H4 (cell line): ENCODE measurements around the gene SMAD3. TPM values are rescaled to one million over a fixed set of nuclear protein-coding genes. Genes with fewer than 3 reads are reported as not detected.
A peak's percentile ranks its signal among the peaks of the same experiment; 100 is the strongest.

Source experiments
- DNase-seq: peaks from one replicate; pipeline ENCODE4 v3.0.0-alpha.2; 2015; ENCODE audit warnings: low spot score
- total RNA-seq: library from RNA; depleted of rRNA; stranded (reverse); fragments of >200 nt; shearing (Covaris generic); gene quantifications from 2 replicates; pipeline ENCODE4 v1.2.3, GENCODE V29; 2014

Gene SMAD3
- total RNA-seq, 1 experiment from 2014 or later: 38.5 TPM

- no peak for DNase-seq
Measured at GRCh38 chr15:67096546-67097294, 31.3 kb downstream of the SMAD3 start.

GRCh38 chr15:67097424-67097823 is 32.0 kb downstream of the SMAD3 start:
- no peak for DNase-seq

- DNase-seq: peak; percentile 98
Measured at GRCh38 chr15:67097930-67098740, 32.7 kb downstream of the SMAD3 start.

- no peak for DNase-seq
Measured at GRCh38 chr15:67098768-67099282, 33.4 kb downstream of the SMAD3 start.

GRCh38 chr15:67100124-67100791 is 34.9 kb downstream of the SMAD3 start:
- no peak for DNase-seq

DNA sequence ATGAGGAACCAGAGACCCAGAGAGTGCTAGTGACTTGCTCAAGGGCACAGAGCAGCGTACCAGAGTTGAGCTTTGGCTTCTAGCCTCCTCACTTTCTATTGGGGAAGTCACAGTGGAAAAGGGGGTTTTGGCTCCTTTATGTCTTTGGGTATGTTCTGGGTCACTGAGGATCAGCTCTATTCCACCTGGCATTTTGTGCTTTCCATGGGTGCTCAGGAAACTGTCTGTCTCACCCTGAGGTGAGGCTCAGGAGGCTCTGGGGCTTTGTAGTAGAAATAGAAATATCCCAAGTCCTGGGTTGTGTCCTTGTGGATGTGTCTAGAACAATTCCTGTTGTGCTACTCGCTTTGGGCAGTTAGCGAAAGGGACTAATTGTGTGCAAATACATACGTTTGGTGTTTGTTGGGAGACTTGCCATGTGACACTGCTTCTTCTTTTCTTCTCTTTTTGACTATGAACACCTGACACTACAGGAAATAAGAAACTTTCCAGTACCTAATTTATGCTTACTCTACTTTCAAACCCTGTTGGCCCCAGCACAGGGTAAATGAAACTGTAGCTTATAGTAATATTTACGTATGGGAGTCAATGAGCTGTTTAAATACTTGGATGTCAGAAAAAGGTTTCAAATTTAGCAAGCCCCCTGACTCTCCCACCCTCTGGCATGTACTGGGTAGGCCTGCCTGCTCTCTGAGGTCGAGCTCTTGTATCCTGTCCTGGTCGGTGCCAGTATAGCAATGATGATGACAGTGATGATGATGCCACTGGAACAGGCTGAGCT is 35.6 kb downstream of the SMAD3 start:
- DNase-seq: no peak

GRCh38 chr15:67101911-67102598 is 36.7 kb downstream of the SMAD3 start:
- peak; percentile 73 for DNase-seq

GRCh38 chr15:67102599-67102929 is 37.2 kb downstream of the SMAD3 start:
- no peak for DNase-seq

DNA sequence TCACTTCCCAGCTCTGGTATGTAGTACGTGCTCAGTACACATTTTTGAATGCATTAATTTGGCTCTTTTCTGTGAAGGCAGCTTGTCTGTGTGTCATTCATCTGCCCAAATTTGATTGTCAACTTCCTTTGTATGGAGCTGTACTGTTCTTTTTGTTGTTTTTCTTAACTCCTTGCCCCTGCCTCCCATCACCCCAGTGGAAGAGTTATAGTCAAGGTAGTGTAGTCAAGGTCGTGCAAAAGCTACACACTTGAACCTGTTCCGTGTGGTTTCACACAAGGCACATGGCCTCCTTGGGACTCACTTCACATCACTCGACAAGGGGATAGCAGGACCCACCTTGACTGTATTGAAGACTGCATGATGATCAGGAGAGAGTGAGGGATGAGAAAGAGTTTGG is 37.6 kb downstream of the SMAD3 start:
- DNase-seq: no peak

- DNase-seq: no peak
Measured at GRCh38 chr15:67103432-67103831, 38.0 kb downstream of the SMAD3 start.

DNA sequence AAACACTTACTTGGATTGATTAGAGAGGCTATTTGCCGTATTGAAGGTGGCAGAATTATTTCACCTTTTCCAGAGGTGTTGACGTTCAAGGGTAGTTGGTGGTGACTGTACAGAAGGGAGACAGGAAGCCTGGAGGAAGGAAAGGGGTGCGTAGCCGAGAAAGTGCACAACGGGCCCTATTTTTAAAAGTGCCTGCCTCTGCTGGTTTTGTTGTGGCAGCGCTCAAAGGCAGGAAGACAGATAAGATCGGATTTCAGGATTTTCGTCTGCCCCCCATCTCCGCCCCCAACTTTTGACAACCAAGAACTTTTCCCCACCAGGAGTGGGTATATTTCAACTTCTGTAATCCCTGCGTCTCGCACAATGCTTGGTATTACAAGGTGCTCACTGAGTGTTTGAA is 38.5 kb downstream of the SMAD3 start:
- no peak for DNase-seq

GRCh38 chr15:67104510-67104909 is 39.1 kb downstream of the SMAD3 start:
- no peak for DNase-seq

DNA sequence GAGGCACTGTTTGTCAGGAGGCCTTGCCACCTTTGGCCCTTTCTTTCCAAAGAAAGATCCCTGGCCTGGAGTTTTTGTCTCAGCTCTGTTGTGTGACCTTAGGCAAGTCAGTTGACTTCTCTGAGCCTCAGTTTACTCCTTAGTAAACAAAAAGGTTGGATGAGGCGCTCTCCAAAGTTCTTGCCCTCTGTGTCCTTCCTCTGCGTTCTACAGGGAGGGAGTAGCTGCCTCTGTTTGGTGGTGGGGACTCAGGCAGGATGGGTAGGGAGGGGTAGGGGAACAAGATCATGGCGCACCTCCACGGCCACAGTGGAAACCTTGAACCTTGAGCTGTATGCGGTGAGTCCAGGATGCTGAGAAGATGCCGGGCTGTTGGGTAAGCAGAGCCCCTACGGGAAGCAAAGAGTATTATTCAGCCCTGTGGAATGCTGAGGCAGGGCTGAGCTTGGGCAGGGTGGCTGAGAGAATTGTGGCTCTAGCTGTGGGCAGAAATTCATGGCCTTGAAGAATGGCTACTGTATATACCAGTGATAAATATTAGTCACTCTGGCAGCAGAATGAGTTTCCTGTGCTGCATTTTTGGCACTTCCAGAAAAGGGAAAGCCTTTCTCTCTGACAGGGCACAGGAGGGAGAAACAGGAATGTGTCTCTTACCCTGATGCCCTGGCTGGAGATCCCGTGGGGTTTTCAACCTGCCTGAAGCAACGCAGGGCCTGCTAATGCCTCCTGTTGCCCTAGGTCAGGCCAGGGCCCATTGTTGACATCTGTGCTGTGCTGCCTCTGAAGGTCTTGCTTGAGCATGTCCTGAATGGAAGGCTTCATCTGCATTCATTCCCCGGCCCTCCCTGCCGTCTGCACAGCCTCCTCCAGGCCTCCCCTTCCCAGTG is 39.9 kb downstream of the SMAD3 start:
- peak; percentile 98 for DNase-seq

DNA sequence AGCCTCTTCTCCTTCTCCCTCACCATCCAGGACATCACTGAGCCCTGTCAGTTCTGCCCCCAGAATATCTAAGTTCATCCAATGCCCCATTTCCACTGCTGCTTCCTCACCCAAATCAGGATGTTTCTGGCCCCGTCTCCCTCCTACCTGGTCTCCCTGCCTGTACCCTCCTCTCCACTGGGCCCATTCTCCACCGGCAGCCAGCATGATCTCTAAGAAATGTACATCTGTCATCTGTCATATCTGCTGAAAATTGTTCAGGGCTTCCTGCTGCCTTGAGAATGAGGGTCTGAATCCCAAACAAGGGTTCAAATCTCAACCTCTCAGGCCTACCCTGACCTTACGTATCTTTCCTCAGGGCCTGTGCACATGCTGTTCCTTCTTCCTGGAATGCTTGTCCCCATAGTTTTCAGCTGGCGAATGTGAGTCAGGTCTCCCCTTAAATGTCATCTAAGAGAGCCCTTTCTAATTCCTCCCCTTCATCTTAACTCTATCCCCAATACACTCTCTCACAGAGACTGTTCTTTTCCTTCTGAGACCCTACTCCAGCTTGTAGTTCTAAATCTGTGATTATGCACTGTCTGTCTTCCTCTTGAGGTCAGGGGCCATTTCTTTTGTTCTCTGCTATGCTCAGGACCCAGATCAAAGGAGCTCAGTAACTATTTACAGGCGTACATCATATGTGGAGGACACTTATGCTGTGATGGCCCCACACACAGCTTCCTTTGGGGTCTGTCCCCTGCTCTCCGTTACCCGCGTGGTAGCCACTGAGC is 40.8 kb downstream of the SMAD3 start:
- DNase-seq: no peak

DNA sequence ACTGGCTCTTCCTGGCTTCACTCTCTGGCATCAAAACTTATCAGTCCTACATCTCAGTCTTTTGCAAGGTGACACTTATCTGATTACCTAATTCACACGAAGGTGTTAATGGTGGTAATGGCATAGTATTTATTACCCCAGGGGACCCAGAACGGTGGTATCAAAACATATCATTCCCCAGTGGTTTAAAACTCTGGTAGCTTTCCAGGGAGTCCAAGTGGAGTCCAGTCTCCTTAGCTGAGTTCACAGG is 41.3 kb downstream of the SMAD3 start:
- no peak for DNase-seq

DNA sequence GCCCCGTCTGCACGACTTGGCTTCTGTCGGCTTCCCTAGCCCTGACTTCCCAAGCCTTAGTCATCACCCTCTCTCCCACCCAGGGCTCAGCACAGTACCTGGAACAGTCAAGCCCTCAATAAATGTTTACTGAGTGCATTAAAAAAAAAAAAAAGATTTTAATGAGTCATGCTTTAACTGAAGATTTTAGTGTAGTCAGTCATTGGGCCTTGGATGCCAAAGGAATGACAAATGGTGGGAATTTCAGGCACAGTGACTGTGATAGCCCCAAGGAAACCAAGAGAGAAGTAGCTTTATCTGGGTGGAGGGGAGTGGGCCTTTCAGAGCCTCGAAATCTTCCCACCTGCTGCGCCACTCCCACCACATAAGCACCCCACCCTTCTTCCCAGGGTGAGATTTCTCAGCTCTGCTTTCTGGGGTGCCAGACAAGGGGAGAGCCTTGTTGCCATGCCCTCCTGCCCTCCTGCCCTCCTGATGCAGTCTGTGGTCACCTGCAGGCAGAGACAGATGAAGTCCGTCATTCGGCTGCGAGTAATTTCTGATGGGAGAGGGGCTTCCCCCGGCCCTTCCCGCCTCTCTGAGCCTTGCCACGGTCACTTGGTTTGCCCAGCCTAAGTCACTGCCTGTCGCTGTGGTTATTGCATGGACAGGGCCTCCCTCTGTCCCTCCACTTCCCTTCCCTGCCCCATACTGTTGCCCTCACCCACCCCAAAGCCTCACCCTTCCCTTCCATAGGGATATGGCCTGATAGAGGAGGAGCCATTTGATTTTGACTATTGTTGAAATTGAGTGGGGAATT is 41.8 kb downstream of the SMAD3 start:
- peak; percentile 99 for DNase-seq

DNA sequence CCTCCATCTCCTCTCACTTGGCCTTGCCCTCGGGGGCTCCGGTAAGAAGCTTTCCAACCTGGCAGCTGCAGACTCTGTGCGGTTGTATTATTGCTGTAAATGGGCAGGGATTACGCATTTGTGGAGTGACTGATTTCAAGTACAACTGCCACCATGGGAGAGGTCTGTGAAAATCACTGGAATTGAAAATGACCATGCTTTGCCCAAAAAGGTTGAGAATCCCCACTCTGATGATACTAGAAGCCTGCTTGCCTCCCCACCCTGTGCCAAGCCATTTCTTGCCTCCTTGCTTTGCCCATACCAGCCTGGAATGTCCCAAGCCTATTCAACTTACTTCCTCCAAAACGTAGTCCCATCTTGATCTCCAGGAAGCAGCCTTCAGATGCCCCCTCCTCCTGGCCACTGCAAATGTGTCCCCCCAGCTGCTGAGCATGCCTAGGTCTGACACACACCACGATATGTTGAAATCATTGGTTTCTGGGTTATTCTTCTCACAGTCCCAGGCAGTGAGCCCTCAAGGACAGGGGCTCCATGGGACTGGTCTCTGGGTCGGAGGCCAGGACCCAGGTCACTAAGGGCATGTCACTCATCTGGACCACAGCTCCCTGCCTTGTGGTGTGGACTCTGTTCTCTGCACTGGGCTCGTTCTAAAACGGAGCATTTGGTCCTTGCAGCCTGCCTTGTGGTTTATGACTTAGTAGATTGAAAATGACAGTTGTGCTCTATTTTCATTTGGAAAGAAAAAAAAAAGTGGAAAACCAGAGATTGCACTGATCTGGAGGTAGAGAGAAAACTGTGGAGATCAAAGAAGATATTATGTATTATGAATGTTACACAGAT is 42.9 kb downstream of the SMAD3 start:
- DNase-seq: no peak
